Activated gamma-delta T cell treated with Interleukin-2 at 50 U/mL for 16 hours (primary cell): ENCODE results near the gene CACNB2.
"Not testable (repeated sequence)": the region's sequence is repeated elsewhere in the genome, so short reads cannot be mapped to it uniquely, and the experiment has no call there.

ENCODE experiments used
- DNase-seq: peaks from one replicate; pipeline ENCODE4 v3.0.0-alpha.2; 2020

CACNB2 gene

DNA sequence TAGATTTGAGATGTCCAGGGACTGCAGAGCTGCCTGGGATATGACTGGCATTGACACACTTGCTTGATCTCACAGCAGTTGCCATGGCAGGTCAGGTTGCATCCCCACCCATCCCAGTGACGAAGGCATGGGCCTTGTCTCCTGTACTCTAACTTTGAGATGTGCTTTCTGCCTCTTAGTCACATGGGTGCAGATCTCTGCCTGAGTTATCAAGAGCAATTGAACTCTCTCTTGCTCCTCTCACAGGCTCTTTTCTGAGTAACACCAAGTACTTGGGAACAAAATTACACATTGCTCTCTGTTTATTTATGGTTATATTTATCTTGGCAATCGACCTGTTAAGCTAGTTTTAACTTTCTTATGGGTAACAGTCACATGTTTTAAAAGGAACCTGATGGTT lies 273.8 kb downstream of the CACNB2 start:
- DNase-seq: no peak

GRCh38 chr10:18417950-18418527 lies 277.8 kb downstream of the CACNB2 start:
- DNase-seq: no peak

GRCh38 chr10:18418541-18419215 lies 278.5 kb downstream of the CACNB2 start:
- DNase-seq: no peak

DNA sequence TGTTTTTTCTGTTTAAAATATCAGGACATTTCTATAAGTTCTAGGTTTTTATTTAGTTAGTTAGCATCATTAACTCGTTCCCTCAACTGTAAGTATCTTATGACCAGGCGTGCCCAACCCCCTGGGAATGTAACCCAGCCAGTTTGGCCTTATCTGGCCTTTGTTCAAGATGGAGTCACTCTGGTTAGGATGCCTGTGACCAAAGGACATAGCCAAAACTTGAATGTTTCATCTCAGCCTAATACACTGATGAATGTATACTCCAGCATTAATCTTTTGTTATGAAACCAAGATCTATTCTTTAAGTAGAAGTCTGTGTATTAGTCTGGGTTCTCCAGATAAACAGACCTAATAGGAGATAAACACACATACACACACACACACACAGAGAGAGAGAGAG lies 279.7 kb downstream of the CACNB2 start:
- no peak for DNase-seq

DNA sequence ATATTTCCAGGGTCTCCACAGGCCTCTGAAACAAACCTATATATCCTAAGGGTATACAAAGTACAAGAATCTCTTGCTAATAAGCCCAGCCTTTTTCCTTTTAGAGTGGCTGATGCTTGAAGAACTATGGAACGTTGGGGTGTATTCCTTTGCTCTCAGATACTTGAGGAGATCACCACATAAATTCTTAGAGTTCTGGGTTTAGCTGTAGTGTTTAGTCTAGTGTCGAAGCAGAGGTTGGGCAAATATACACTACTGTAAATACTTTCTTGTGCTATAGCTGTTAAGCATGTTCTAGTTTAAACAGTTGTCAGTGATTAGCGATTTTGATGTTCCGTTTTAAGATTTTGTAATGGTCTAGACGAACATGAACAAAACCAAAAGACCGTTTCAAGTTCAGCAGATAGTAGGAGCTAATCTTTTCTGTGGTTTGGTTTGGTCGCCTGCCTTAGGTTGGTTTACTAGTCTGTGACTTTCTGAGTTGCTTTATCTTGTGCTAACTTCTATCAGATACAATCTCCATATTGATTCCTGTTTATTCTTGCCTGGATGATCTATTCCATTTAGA lies 281.6 kb downstream of the CACNB2 start:
- no peak for DNase-seq

DNA sequence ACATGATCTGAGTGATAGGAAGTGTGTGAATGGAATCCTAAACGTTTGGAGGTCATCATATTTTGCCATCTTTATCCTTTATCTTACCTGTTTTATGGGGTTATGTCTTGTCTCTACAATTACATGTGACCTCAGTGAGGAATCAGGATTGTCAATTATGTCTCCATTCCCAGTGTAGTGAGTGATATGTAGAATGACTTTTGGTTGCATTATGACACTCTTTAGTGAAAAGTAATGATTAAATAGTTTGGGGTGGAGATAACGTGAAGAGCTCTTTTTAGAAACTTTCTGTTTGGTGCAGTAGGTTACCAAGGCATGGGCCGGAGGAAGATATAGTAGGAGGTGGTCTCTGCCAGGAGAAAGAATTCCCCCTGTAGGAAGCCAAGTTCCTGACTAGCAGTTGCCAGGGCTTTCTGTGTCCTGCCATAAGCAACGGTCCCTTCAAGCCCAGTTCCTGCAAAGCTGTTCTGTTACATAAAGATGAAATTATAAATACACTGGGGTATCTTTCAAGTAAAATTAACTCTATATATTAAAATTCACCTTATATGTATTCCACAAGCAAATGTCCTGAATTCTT lies 282.9 kb downstream of the CACNB2 start:
- no peak for DNase-seq

GRCh38 chr10:18424200-18424599 lies 284.0 kb downstream of the CACNB2 start:
- no peak for DNase-seq

DNA sequence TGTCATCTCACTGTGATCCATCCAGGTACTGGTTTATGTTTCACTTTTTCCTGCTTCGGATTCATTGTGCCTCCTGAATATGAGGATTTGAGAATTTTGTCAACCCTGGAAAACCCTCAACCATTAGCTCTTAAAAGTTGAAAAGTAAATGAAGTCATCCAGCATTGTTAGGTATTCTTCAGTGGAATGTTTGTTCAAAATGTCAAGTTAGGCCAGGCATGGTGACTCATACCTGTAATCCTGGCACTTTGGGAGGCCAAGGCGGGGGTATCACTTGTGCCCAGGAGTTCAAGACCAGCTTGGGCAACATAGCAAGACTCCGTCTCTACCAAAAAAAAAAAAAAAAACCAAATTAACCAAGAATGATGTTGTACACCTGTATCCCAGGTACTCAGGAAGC lies 289.1 kb downstream of the CACNB2 start:
- DNase-seq: no peak

- DNase-seq: no peak
Measured at GRCh38 chr10:18436902-18437301, 296.7 kb downstream of the CACNB2 start.

DNA sequence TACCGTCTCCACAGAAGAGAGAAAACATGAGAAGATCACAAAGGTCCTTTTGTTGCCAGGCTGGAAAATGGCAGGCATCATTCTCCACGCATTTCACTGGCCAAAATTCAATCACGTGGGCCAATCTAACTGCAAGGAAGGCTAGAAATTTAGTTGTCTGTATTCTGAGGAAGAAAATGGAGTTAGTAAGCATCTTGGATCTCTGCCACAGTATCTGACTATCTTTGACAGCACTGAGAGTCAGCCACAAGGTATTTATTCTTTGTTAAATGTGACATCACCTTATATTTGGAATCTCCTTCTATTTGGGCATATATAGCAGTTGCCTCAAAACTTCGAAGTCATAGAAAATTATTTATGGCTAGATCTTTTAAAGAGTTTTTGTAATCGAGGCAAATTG lies 297.3 kb downstream of the CACNB2 start:
- DNase-seq: no peak

DNA sequence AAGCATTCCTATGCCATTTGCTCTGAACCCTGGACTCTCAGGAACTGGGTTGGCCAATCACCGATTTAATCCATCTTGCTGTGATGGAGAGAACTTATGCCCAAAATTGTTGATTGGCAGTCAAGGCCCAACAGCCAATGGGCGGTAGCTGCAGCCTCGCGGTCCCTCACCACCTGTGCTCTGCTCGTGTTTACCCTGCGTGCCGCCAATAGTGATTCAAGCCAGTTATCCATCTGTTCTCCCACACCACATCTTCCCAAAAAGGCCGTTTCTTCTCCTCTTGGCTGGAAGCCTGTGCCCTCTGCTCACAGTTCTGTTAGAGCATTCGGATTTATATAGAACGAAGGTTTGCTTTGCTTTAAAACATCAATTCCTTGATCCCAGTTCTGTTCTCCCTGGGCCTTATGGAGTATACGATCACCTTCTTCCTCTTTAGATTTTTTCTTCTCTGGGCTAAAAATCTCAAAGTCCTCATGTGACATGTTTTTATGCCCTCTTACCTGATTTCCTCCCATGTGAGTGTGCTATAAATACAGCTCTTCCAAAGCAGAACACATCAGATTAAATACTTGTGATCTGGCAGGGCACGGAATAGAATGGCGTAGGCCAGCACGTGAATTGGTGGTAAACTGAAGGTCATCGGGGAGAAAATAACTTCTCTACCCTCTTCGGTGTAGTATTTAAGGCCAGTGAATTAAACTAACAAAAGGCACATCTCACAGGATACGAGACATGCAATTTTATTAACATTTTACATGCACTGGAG lies 298.3 kb downstream of the CACNB2 start:
- DNase-seq: no peak

DNA sequence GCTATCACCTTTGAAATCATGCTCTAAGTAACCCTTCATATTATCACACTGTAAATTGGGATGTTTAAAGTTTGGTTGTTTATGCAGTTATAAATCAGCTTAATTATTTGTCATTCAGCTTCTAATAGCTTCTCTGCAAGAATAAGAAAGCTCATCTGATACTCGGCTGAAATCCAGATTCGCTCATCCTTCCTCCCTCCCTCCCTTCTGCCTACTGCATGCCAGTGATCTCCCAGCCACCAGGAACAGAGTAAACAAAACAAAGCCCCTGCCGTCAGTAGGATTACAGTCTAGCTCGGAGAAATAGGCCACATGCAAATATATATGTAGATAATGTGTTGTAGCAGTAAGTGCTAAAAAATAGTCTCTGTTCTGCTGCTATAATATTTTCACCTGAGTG lies 299.4 kb downstream of the CACNB2 start:
- no peak for DNase-seq

DNA sequence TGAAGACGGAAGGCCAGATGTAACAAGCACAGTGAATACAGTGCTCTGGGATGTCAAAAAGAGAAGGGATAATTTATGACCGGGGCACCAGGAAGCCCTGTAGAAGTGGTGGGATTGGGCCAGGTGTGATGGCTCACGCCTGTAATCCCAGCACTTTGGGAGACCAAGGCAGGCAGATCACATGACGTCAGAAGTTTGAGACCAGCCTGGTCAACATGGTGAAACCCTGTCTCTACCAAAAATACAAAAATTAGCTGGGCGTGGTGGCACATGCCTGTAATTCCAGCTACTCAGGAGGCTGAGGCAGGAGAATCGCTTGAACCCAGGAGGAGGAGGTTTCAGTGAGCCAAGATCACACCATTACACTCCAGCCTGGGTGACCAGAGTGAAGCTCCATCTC lies 305.4 kb downstream of the CACNB2 start:
- DNase-seq: not testable (repeated sequence)

DNA sequence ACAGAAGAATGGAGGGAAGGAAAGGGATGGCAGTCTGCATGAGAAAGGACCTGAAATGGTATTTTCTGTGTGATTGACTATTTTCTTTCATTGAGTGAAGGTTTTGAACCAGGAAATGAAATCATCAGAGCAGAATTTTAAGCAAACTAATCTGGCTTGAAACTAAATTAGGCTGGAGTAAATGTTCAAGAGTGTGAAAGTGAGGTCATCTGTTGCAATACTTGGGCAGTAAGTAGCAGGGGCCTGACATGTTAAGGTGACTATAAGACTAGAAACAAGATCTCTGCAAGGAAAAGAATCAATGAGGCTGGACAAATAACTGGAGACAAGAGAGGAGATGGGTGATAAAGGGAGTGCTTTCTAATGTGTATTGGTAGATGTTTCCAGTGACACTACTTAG lies 306.0 kb downstream of the CACNB2 start:
- no peak for DNase-seq

DNA sequence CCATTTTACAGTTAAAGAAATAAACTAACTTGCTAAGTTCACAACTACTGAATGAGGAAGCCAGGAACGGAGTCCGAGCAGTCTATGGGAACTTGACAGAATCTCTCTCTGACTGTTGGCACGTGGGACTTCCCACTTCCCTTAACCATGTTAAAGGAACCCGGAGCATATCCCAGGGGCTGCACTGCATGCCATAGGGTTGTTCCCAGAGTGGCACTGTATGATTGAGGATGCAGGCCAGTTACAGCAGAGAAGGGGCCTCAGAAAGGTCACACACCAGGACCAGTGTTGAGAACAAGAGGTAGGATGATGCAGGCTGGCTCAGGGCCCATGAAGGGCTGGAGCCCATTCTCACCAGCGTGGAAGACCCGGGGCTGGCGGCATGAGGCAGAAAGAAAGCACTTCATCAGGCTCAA lies 309.4 kb downstream of the CACNB2 start:
- no peak for DNase-seq

DNA sequence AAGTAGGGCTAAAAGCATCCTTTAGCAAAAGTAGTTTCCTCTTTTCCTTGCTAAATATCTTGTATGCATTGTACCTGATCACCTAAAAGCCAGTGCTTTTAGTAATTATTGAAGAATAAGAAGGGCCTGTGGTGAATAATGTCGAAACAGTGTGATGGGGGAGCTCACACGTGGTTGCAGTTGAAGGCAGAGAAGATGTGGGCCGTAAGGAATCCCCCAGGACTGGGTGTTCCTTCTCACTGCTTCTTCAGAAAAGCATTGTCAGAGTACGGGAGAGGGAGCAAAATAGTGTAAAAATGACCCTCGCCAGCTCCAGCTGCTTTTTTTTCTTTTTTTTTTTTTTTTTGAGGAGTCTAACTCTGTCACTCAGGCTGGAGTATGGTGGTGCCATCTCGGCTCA lies 310.1 kb downstream of the CACNB2 start:
- DNase-seq: no peak

GRCh38 chr10:18455086-18455884 lies 315.1 kb downstream of the CACNB2 start:
- no peak for DNase-seq

DNA sequence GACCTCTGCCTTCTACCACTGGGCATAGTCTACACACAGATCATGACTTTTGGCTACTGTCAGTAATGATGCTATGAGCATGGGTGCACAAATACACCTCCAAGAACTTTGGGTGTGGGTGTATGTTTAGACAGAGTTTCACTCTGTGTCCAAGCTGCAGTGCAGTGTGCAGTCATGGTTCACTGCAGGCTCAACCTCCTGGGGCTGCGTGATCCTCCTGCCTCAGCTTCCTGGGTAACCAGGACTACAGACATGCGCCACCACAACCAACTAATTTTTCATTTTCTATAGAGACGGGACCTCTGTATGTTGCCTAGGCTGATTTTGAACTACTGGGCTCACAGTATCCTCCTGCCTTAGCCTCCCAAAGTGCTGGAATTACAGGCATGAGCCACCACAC lies 316.8 kb downstream of the CACNB2 start:
- no peak for DNase-seq

GRCh38 chr10:18460032-18460431 lies 319.8 kb downstream of the CACNB2 start:
- DNase-seq: no peak

GRCh38 chr10:18463673-18464211 lies 323.5 kb downstream of the CACNB2 start:
- no peak for DNase-seq

DNA sequence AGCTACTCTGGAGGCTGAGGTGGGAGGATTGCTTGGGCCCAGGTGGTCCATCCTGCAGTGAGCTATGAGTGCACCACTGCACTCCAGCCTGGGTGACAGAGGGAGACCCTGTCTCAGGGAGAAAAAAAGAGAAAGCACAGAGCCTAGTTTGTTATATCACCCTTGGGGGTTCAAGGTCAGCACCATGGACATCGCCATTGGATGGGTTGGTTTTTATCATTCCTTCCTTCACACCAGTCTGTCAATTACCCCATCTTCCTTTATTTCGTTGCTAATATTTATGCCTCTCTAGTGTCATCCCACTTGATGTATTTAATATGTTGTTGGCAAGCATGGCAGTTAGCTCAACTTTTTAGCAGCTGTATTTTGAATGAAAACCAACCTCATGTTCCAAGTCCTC lies 328.9 kb downstream of the CACNB2 start:
- no peak for DNase-seq

DNA sequence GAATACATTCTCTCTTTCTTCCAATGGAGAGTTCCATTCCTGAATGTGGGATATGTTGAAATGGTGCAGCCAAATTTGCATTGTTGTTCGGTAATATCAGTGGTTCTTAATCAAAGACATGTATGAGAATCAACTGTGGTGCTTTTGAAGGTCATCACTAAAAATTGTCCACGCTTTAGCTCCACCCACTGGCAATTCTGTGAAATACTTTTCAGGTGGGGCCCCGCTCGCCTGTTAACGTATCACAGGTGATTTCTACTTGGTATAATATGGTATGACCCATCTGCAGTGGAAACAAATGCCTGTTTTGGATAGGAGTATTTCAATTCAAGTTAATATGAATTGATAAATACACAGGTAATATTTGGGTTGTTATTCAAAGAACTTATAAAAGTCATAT lies 332.8 kb downstream of the CACNB2 start:
- DNase-seq: no peak
